ENCODE data around the gene METTL26. TPM values are rescaled to one million over a fixed set of nuclear protein-coding genes. Genes with fewer than 3 reads are reported as not detected.

The METTL26 gene
- total RNA-seq, 1 experiment from 2014 or later, result 132 TPM

DNA sequence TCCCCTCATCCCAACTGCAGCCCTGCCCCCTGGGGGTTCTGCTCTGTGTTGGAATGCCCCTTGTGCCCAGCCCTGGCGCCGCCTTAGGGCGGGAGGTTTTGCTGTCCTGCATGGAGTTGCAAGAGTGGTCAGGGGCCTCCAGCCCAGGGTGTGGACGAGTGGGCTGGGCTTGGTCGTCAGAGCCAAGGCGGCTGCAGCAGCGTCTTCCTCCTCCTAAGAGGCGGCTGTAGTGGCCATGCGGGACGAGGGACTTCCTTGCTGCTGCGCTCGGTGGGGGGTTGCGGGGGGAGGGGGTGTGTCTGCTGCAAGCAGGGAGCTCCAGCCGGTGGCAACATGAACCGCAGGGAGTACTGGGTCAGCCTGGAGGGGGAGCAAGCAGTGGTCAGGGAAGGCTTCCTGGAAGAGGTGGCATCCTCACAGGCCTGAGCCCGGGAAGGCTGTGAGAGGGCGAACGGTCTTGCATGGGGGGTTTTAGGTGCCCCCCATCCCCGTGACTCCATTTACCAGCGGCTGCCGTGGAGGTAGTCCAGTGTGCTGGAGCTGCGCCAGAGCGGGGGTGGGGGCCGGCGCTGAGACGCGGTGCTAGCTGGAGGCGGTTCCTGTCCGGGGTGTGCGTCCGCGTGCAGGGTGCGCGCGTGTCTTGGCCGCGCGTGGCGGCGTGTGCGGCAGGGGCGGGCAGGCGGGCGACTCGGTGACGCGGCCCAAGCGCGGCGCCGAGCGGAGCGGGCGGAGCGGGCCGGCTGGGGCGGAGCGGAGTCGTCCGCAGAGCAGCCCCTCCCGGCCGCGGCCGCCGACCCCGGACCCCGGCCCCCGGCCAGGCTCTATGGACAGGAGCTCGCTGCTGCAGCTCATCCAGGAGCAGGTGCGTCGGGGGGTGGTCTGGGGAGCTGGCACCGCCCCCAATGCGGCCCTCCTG is 39.1 kb upstream of the METTL26 start, which contains the start of gene RHBDL1:
TSS of gene RHBDL1 (plus strand) at position 704 of the 916 bp plus-strand sequence. CDS start at position 824, 120 bp downstream.
- no peak for DNase-seq (ENCODE audit: low read depth)

DNA sequence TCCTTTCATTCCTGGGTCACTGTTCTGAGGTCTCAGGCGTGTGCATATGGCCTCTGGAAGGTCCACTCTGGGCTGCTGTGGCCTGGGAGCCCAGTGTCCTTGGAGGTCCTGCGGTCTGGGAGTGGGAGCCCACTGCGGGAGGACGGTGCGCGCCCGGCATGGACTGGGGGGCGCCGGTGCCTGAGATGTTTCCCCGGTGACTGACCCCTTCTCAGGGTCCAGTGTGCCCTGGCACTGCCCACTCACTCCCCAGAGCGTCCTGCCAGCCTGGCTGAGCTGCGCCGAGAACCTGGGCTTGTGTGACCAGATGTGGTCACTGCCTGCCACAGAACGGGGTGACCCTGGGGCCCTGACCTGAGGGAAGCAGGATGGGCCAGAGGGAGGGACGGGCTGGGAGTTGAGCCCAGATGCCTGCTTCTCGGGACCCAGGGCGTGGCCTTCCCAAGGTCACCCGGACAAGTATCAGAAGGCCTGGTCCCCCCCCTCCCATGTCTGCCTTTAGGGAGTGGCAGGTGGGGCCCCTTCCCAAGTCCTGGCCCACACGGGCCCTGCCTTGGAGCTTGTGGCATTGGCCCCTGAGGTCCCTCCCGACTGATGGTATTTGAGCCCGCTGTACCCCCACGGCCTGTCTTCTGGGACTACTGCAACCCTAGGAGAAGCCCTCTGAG is 38.2 kb upstream of the METTL26 start:
- no peak for DNase-seq (ENCODE audit: low read depth)

DNA sequence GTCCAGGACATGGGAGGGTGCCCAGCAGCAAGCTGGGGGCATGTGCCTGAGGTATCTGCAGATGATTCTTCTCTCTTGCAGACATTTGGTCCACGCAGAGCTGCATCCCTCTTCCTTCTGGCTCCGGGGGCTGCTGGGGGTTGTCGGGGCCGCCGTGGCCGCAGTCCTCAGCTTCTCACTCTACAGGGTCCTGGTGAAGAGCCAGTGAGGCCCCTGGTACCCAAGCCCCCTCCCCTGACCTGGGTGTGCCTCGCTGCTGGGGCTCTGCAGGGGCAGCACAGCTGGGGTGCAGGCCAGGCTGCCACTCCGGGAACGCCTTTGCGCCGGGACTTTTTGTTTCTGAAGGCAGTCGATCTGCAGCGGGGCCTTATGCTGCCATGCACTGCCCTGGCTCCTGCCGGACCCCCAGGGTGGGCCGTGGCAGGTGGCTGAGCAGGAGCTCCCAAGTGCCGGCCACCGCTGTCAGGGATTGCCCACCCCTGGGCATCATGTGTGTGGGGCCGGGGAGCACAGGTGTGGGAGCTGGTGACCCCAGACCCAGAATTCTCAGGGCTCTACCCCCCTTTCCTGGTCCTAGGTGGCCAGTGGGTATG is 37.4 kb upstream of the METTL26 start:
- DNase-seq (ENCODE audit: low read depth), result no peak

DNA sequence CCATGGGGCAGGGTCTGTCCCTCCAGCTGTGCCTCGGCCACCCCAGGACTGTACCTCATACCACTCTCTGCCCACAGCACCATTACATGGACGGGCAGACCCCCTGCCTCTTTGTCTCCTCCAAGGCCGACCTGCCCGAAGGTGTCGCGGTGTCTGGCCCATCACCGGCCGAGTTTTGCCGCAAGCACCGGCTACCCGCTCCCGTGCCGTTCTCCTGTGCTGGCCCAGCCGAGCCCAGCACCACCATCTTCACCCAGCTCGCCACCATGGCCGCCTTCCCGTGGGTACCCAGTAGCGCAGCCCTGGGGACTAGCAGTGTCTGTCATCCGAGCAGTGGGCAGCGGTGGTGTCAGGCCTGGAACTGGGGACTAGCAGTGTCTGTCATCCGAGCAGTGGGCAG is 36.7 kb upstream of the METTL26 start:
- DNase-seq (ENCODE audit: low read depth), result no peak

DNA sequence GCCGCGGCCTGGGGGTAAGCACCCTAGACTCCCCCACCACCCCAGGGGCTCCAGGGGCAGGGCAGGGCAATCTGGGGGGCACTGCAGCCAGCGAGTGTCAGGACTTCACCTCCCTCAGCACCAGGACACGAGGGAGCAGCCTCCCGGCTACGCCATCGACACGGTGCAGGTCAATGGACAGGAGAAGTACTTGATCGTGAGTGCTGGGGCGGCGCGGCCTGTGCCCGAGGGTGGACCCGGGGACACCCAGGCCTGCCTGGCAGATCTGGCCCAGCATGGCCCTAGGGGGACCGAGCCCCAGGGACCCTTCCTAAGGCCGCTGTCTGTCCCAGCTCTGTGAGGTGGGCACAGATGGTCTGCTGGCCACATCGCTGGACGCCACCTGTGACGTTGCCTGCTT is 36.3 kb upstream of the METTL26 start:
- DNase-seq (ENCODE audit: low read depth), result no peak

DNA sequence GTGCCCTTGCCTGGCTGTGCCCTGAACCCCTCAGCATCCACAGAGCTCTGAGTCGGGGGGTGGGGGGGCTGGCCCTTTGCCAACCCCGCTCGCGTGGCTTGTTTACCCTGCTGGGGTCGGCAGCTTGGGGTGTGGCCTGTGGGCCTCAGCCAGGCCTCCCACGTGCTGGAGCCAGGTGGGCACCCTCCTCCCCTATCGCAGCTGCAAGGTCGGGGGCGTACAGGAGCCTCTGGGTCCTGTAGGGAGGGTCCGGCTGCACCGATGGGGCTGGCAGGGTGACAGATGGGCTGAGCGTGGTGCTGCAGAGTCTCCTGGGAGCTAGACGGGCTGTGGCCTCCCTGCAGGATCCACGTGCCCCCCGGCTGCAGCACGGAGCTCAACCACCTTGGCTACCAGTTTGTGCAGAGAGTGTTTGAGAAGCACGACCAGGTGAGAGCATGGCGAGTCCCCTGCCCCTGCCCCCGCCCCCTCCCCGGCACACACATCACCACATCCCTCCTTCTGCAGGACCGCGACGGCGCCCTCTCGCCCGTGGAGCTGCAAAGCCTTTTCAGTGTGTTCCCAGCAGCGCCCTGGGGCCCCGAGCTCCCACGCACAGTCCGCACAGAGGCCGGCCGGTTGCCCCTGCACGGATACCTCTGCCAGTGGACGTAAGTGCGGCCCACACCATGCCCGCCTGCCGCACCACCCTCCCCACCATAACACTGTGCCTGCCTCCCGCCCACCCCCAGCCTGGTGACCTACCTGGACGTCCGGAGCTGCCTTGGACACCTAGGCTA is 35.4 kb upstream of the METTL26 start:
- no peak for DNase-seq (ENCODE audit: low read depth)

DNA sequence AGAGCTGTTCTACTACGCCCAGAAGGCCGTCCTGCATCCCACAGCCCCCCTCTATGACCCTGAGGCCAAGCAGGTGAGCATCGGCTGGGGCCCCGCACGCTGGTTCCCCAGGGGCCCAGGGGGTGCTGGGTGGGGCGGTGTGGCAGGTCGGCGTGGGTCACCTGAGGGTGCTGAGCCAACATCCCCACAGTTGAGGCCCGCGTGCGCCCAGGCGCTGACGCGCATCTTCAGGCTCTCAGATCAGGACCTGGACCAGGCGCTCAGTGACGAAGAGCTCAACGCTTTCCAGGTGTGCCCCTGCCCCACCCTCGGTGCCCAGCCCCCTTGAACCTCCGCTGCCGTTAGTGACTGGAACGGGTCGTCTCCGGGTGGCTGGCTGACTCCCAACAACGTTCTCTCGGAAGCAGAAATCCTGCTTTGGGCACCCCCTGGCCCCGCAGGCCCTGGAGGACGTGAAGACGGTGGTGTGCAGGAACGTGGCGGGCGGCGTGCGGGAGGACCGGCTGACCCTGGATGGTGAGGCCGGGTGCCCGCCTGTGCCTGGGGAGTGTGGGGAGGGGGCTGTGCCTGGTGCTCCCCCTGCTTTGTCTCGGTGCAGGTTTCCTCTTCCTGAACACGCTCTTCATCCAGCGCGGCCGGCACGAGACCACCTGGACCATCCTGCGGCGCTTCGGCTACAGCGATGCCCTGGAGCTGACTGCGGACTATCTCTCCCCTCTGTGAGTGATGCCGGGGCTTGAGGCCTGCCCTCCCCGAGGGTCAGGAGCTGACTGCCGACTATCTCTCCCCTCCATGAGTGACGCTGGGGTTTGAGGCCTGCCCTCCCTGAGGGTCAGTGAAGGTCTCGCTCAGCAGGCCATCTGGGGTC is 34.6 kb upstream of the METTL26 start:
- no peak for DNase-seq (ENCODE audit: low read depth)

DNA sequence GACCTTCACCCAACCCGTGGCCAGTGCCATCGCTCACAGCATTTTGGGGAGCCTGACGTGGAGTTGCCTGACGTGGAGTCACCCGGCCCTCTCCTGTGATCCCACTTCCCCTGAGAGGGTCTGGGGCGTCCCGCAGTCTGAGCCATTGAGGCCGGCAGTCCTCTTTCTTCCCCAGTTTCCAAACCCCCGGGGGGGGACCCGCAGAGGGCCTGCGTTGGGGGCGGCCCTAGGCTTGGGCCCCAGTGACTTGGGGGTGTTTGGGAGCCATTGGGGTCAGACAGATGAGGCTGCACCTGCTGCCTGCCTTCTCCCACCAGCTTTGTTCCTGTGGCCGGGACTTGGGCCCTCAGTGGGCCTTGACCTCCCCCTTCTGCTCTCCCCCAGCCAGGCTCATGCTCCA is 33.6 kb upstream of the METTL26 start:
- no peak for DNase-seq (ENCODE audit: low read depth)

DNA sequence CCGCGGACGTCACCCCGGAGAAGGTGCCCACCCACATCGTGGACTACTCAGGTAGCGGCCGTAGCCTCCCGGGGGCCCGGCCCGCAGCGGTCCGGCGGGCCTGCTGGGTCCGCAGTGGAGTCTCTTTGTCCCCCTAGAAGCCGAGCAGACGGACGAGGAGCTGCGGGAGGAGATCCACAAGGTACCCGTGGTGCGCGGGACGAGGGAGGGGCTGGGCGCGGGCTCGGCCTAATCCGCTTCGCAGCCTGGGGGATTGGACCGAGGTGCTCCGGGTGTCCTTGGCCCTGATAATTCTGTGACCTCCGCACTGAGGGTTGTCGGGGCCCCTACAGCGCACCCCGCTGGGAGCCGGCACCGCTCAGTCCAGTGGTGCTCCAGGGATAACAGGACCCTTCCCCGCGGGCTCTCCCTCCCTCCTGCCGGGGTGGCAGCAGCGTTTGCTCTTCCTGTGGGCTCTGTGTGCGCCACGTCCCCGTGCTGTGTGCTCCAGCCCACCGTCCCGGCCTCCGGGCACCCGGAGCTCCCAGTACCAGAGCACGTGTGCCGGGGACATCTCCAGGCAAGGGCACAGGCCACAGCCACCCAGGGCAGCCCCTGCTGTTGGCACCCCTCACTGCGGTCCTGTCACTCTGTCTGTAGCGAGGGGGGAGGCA is 32.5 kb upstream of the METTL26 start:
- no peak for DNase-seq (ENCODE audit: low read depth)

DNA sequence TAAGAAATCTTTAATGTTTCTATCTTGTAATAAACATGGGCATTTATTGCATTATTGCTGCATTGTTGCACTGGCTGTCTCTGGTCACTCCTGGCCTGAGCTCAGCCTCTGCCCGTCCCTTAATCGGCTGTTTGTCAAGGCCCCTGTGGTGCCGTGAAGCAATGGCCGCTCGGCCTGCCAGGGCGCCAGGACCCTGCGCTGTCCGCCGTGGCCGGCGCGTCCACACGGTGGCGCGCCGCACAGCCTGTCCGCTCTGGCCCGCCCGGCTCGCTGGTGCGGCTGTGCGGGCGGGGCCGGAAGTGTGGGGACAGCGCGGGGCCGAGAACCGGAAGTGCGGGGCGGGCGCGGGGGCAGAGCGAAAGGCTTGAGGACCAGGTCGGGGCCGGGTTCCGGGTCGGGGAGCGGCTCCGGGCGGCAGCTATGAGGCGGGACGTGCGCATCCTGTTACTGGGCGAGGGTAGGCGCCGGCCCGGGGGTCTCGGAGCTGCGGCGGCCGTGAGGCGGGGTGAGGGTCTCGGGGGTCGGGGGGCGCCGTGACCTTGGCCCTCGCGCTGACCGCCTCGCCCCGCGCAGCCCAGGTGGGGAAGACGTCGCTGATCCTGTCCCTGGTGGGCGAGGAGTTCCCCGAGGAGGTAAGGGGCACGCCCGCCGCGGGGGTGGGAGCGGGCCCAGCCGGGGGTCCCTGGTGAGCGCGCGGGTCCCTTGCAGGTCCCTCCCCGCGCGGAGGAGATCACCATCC is 31.8 kb upstream of the METTL26 start, which contains the start of gene RHOT2:
TSS of gene RHOT2 (plus strand) at position 353 of the 739 bp plus-strand sequence. CDS start at position 421, 68 bp downstream.
- peak; percentile 85 for DNase-seq (ENCODE audit: low read depth)

DNA sequence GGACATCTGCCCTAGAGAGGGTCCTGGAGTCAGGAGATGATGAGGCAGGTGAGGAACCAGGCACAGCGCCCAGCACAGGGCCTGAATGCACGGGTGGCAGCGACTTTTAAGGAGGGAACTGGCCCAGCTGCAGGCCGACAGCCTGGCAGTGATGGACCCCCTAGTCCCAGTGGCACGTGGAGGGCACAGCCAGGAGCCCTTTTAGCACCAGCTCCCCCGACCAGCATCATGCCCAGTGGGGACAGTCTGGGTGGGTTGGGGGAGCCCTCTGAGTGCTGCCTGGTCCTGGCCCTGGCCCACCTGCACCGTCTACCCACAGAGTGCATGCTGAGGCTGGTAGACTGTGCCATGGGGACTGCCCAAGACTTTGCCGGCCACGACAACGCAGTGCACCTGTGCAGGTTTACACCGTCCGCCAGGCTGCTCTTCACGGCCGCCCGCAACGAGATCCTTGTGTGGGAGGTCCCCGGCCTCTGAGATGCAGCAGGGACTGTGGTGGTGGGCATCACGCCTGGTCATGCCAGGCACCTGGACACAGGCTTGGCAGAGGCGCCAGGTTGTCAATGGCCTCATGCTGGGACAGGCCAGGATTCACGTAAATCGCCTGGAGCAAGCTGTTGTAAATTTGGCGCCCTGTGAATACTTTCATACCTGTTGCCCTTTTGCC is 31.1 kb upstream of the METTL26 start:
- no peak for DNase-seq (ENCODE audit: low read depth)

DNA sequence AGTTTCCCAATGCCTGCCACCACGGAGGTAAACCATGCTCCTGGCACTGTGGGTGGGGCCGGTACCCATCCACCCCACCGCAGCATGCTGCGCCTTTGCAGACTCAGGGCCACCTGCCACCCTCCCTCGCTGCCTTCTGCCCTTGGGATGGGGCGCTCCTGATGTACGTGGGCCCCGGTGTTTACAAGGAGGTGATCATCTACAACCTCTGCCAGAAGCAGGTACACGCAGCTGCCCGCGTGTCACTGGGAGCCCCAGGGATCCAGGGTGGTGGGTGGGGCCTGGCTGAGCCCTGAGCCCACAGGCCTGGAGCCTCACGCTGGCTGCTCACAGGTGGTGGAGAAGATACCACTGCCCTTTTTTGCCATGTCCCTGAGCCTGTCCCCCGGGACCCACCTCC is 30.5 kb upstream of the METTL26 start:
- DNase-seq (ENCODE audit: low read depth), result no peak

DNA sequence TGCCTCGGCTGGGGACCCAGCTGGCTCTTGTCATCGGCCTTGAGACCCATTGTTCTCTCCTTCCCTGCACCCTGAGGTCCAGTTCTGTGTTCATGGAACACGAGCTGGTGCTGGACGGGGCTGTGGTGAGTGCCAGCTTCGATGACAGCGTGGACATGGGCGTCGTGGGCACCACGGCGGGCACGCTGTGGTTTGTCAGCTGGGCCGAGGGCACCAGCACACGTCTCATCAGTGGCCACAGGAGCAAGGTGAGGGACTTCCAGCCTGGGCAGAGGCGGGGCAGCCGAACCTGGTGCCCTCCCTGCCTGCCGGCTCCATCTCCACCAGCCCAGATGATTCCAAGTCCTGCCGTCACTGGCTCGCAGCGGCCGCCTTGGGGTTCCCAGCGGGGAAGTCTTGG is 26.5 kb upstream of the METTL26 start:
- DNase-seq (ENCODE audit: low read depth), result no peak

DNA sequence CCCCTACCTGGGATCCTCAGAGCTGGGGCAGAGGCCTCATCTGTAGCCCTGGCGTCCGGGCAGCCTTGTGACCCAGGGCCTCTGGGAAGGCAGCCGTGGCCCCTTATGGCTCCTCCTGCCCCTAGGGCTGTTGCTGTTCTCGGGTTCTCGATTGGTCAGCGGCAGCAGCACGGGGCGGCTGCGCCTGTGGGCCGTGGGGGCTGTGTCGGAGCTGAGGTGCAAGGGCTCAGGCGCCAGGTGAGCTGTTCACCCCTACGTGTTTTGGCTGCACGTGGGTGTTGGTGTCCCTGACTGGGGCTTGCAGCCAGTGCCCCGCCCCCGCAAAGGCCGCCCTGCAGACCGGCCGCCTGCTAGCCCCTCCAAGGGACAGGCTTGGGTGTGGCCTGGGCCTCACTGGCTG is 26.0 kb upstream of the METTL26 start:
- DNase-seq (ENCODE audit: low read depth), result no peak

DNA sequence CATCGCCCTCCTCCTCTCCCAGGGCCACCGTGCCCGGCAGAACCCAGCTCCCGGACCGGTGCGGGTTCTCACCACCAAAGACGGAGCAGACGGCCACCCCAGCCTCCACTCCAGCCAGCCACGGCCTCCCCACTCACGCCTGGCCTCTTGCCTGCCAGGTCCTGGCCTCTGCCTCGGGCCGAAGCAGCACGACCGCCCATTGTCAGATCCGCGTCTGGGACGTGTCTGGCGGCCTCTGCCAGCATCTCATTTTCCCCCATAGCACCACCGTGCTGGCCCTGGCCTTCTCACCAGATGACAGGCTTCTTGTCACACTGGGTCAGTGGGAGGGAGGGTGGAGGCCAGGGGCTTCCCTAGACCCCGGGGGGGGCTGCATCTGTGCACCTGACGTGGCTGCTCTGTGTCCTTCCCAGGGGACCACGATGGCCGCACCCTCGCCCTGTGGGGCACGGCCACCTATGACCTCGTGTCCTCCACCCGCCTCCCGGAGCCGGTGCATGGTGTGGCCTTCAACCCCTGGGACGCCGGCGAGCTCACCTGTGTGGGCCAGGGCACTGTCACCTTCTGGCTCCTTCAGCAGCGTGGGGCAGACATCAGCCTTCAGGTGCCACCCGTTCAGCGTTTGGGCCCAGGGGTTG is 25.2 kb upstream of the METTL26 start:
- no peak for DNase-seq (ENCODE audit: low read depth)

DNA sequence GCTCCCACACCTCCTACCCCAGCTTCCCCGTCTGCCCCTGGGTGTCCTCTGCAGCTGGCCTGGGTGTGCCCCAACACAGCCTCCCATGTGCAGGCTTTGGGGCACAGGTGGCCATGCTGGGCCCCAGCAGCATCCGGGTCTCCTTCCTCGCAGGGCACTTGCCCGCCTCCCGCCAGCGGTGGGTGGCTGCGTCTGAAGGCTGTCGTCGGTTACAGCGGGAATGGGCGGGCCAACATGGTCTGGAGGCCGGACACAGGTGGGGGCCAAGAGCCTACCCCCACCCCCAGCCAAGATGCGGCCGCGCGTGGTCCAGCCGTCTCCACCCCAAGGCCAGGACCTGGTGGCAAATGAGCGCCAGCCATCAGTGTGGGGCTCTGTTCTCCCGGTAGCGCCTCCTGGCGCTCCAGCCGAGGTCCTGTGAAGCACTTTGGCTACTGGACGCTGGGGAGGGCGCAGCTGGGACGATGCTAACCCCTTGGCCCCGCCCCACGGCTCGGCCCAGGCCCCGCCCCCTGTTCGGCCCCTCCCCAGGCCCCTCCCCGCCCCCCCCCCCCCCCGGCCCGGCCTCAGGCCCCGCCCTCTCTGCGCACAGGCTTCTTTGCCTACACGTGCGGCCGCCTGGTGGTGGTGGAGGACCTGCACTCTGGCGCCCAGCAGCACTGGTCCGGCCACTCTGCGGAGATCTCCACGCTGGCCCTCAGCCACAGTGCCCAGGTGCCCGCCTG is 24.5 kb upstream of the METTL26 start:
- DNase-seq (ENCODE audit: low read depth), result peak; percentile 70

DNA sequence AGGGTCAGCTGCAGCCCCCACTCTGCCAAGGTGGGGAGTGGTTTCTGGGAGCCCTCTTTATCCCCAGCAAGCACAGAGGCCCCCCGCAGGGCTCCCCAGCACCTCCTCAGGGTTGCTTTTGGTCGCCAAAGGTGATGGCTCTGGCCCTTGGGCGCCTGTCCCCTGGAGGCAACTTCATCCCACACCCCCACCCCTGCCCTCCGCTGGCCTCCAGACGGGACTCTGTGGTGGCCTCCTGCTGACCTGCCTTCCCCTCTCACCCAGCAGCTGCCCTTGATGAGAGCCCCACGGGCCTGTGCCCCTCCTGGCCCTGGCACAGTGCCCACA is 24.0 kb upstream of the METTL26 start:
- no peak for DNase-seq (ENCODE audit: low read depth)

DNA sequence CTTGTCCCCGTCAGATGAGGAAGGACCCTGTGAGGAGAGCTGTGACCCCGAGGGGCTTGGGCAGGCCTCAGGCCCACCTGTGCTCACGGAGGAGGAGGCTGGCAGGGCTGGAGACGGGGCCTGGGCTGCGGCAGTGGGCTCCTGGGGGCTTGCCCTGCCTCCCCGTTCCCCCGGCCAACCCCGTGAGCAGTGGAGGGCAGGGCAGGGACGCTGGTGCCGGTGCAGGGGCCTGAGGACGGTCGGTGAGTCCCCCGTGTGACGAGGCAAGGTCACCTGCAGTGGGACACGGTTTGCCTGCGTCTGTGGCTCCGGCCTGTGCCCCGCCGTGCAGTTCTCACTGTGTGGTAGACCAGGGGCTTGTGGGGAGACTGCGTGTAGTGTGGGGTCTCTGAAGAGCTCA is 23.5 kb upstream of the METTL26 start:
- DNase-seq (ENCODE audit: low read depth), result no peak
